Measurements from ENCODE around the gene TCTA.

The TCTA gene

DNA sequence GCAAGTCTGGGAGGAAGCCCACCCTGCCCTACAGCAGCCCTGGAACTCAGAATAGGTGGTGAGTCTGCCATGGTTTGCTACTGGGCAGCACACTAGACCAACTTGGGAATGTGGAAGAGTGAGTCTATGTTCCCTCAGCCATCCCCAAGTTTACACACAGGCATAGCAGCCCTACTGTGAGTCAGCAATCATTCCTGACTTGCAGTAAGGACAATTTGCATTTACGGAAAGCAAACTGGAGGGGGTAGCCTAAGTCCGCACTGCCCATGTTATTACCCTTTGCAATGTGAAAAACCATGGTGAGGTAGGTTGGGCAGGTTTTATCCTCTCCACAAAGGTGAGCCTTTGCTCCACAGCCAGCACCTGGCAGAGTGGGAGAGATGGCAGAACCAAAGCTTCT is 4.6 kb downstream of the TCTA start:
- peaks cover 0 to 31% of the 10 kb centered on the region in 2 experiments; a peak in 1 of 3 replicates for H3K36me3 ChIP-seq (ENCODE audit: control insufficient read depth in 2 of 2, insufficient read depth in 1 of 2, low read length in 2 of 2)
- H3K4me1 ChIP-seq (ENCODE audit: control insufficient read depth, insufficient read depth, low read length): peaks cover 4% of the 10 kb centered on the region; the same call in 1 of the 2 replicates
- POLR2A ChIA-PET: interaction anchor here (0.9 to 1.8 kb wide), 2 partner anchors 12 to 32 kb away, joined by 3 to 5 read pairs; partner anchors contain the start of gene NICN1
- H3K9me3 ChIP-seq (ENCODE audit: control insufficient read depth, insufficient read depth, low read depth, low read length): no peaks in the 10 kb centered on the region
- H3K27ac ChIP-seq (ENCODE audit: extremely low read depth, low read depth, low read length): no peak overlapping the region
- H3K4me3 ChIP-seq (ENCODE audit: low read depth, low read length): no peak overlapping the region
- CTCF ChIA-PET: interaction anchor here (0.6 to 1.9 kb wide), 2 partner anchors 32 to 249 kb away, joined by 3 to 7 read pairs; no protein-coding TSS in a partner anchor
- no peak for TF ChIP-seq ZBTB17 (tag by site-specific recombination; IDR thresholded peaks at IDR 0.05)
- TF ChIP-seq ZNF423 (tag by site-specific recombination; IDR thresholded peaks at IDR 0.05): no peak
- TF ChIP-seq ZNF157 (tag by site-specific recombination; IDR thresholded peaks at IDR 0.05): no peak
- TF ChIP-seq ZNF558 (tag by site-specific recombination; IDR thresholded peaks at IDR 0.05): no peak
- no peak for TF ChIP-seq PRDM2 (tag by site-specific recombination; IDR thresholded peaks at IDR 0.05; ENCODE audit: borderline replicate concordance)
- no peak for TF ChIP-seq ZNF133 (tag by site-specific recombination; IDR thresholded peaks at IDR 0.05)
- TF ChIP-seq ZNF610 (tag by site-specific recombination; IDR thresholded peaks at IDR 0.05; ENCODE audit: borderline replicate concordance): no peak
- TF ChIP-seq ZNF549 (tag by site-specific recombination; IDR thresholded peaks at IDR 0.05): no peak
- no peak for TF ChIP-seq KLF7 (tag by site-specific recombination; IDR thresholded peaks at IDR 0.05; ENCODE audit: borderline replicate concordance)
- TF ChIP-seq ZNF677 (tag by site-specific recombination; IDR thresholded peaks at IDR 0.05): no peak
- no peak for TF ChIP-seq ZNF239 (tag by site-specific recombination; IDR thresholded peaks at IDR 0.05)
- no peak for TF ChIP-seq MYNN (tag by site-specific recombination; IDR thresholded peaks at IDR 0.05; ENCODE audit: borderline replicate concordance)
- TF ChIP-seq ZNF404 (tag by site-specific recombination; IDR thresholded peaks at IDR 0.05): no peak
- no peak for TF ChIP-seq ZBTB26 (tag by site-specific recombination; optimal IDR thresholded peaks at IDR 0.05)
- TF ChIP-seq ZNF248 (tag by site-specific recombination; IDR thresholded peaks at IDR 0.05): no peak
- no peak for TF ChIP-seq ZNF274 (IDR thresholded peaks at IDR 0.05; ENCODE audit: low read length)
- TF ChIP-seq ZNF274 (tag by site-specific recombination; IDR thresholded peaks at IDR 0.05; ENCODE audit: borderline replicate concordance): no peak
- TF ChIP-seq RBAK (tag by site-specific recombination; IDR thresholded peaks at IDR 0.05): no peak

GRCh38 chr3:49417516-49418120 is 5.4 kb downstream of the TCTA start:
- Histone ChIP-seq H3K9me3 (ENCODE audit: control insufficient read depth, insufficient read depth, low read depth, low read length) (no peaks in the 10 kb centered on the region), H3K4me1 (ENCODE audit: control insufficient read depth, insufficient read depth, low read length) (peaks cover 4% of the 10 kb centered on the region; the same call in 1 of the 2 replicates), H3K4me3 (ENCODE audit: low read depth, low read length) (no peak overlapping the region), H3K36me3 (ENCODE audit: control insufficient read depth in 2 of 2, insufficient read depth in 1 of 2, low read length in 2 of 2) (peaks cover 0 to 31% of the 10 kb centered on the region in 2 experiments; a peak in 1 of 3 replicates), H3K27ac (ENCODE audit: extremely low read depth, low read depth, low read length) (no peak overlapping the region)
- ChIA-PET CTCF (no interaction called here), POLR2A (interaction anchor here (0.9 to 2.2 kb wide), 2 partner anchors 11 to 12 kb away, joined by 3 to 6 read pairs; partner anchors contain the start of gene NICN1)
- TF ChIP-seq ZNF274 (IDR thresholded peaks at IDR 0.05; ENCODE audit: low read length) (no peak), ZNF274 (tag by site-specific recombination; IDR thresholded peaks at IDR 0.05; ENCODE audit: borderline replicate concordance) (no peak), ZBTB1 (tag by site-specific recombination; IDR thresholded peaks at IDR 0.05) (no peak), ZSCAN23 (tag by site-specific recombination; IDR thresholded peaks at IDR 0.05) (no peak), ZSCAN4 (tag by site-specific recombination; IDR thresholded peaks at IDR 0.05) (no peak), ZNF837 (tag by site-specific recombination; IDR thresholded peaks at IDR 0.05) (no peak)

Data from HEK293 (cell line).